Prostate gland (tissue), 2 donors: ENCODE measurements around the gene GPAT3.

ENCODE experiments used
- CTCF ChIP-seq, 4 experiments: fragments of 200-600 bp in 2 of 4; fragments of 450-650 bp in 2 of 4; sonication (generic) in 2 of 4; IDR thresholded peaks; 1 replicate in 3 of 4; 2 replicates in 1 of 4; pipeline ENCODE4 v1.5.1; 2016 to 2019; ENCODE audit warnings: antibody characterized with exemption in 4 of 4, mild to moderate bottlenecking in 2 of 4, moderate library complexity in 2 of 4
- POLR2AphosphoS5 ChIP-seq: sonication (generic); formaldehyde crosslinking; IDR thresholded peaks from one replicate; pipeline ENCODE4 v1.6.1; 2017; ENCODE audit warnings: antibody characterized with exemption

GRCh38 chr4:83599183-83599582 is 63.3 kb downstream of the GPAT3 start:
- TF ChIP-seq CTCF (IDR thresholded peaks at IDR 0.05) (no peak), POLR2AphosphoS5 (no peak)
